Stomach (tissue), 4 donors: Measurements from ENCODE around the gene PPP1R9B.

Source experiments
- EP300 ChIP-seq: sonication (generic); formaldehyde crosslinking; IDR thresholded peaks from one replicate; pipeline ENCODE4 v1.6.1; 2017; ENCODE audit warnings: antibody characterized with exemption
- POLR2A ChIP-seq, 4 donors: fragments of 450-650 bp; IDR thresholded peaks; one replicate each; pipeline ENCODE4 v1.6.1; 2016; ENCODE audit warnings: antibody characterized with exemption in 4 of 4, control low read depth in 2 of 4, mild to moderate bottlenecking in 1 of 4, moderate library complexity in 1 of 4
- POLR2AphosphoS5 ChIP-seq, 3 donors: sonication (generic); formaldehyde crosslinking; IDR thresholded peaks; one replicate each; pipeline ENCODE4 v1.6.1; 2016; ENCODE audit warnings: antibody characterized with exemption in 3 of 3
- TF ChIP-seq, protein P1 (sequence below), 7 experiments: fragments of 450-650 bp in 4 of 7; fragments of 200-600 bp in 3 of 7; sonication (generic) in 3 of 7; IDR thresholded peaks; one replicate each; pipeline ENCODE4 v1.5.1; 2016 to 2019; ENCODE audit warnings: antibody characterized with exemption in 7 of 7, control low read depth in 2 of 7, mild to moderate bottlenecking in 1 of 7

DNA sequence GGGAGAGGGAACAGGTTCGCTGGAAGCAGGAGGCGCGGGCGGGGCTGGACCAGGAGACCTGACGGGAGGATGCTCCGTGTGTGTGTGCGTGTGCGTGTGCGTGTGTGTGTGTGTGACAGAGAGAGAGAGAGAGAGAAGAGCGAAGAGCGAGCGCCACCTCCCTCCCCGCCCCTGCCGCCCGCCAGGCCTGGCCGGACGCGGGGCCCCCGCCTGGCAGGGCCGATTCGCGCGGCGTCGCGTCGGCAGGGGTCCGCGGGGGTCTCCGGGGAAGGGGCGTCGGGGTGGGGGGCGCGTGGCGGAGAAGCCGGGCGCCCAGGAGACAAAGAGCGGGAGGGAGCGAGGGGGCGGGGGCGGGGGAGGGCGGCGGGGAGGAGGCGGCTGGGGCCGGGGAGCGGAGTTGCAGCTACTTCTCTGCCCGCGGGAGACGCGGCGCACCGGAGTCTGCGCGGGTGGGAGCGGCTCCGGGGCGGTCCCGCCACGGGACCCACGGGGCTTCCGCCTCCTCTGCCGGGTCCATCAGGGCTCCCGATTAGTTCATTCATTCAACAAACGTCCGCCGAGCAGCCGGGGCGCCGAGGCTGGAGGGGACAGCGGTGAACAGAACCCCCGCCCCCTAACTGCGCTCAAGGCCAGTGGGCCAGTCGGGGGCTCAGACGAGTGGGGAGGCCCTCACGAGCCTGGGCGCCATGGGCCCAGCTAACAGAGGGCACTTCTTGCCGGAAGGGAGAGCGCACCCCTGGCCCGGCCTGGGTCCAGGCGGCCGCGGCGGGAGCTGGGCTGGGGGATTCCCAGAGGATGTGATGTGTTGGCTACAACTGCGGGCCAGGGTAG is 20.5 kb downstream of the PPP1R9B start, which contains the start of gene SAMD14:
- no peak for TF ChIP-seq EP300
- TF ChIP-seq POLR2A (IDR thresholded peaks at IDR 0.05) = no peak
- TF ChIP-seq, protein P1, sequence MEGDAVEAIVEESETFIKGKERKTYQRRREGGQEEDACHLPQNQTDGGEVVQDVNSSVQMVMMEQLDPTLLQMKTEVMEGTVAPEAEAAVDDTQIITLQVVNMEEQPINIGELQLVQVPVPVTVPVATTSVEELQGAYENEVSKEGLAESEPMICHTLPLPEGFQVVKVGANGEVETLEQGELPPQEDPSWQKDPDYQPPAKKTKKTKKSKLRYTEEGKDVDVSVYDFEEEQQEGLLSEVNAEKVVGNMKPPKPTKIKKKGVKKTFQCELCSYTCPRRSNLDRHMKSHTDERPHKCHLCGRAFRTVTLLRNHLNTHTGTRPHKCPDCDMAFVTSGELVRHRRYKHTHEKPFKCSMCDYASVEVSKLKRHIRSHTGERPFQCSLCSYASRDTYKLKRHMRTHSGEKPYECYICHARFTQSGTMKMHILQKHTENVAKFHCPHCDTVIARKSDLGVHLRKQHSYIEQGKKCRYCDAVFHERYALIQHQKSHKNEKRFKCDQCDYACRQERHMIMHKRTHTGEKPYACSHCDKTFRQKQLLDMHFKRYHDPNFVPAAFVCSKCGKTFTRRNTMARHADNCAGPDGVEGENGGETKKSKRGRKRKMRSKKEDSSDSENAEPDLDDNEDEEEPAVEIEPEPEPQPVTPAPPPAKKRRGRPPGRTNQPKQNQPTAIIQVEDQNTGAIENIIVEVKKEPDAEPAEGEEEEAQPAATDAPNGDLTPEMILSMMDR (IDR thresholded peaks at IDR 0.05) = no peak
- no peak for TF ChIP-seq POLR2AphosphoS5 (IDR thresholded peaks at IDR 0.05)
